Stomach (tissue), 9 donors: ENCODE data around the gene TSHZ1. TPM values are rescaled to one million over a fixed set of nuclear protein-coding genes. Genes with fewer than 3 reads are reported as not detected.
"Not testable (repeated sequence)": the region's sequence is repeated elsewhere in the genome, so short reads cannot be mapped to it uniquely, and the experiment has no call there.

ENCODE experiments used
- DNase-seq, 2 donors: peaks; one replicate each; pipeline versions ENCODE4 v3.0.0 to v3.0.0-alpha.2; 2013 to 2019
- H3K27ac ChIP-seq, 5 donors: fragments of 200-600 bp in 4 of 5; sonication (generic) in 4 of 5; one replicate each; pipeline ENCODE4 v1.5.1; 2013 to 2019; ENCODE audit warnings: mild to moderate bottlenecking in 1 of 5, moderate library complexity in 1 of 5
- H3K27me3 ChIP-seq, 3 donors: fragments of 200-600 bp; sonication (generic); one replicate each; pipeline ENCODE4 v1.5.1; 2017 to 2019; ENCODE audit warnings: mixed run types in 1 of 3
- H3K36me3 ChIP-seq, 4 donors: fragments of 200-600 bp; sonication (generic); 1 replicate in 3 of 4; 2 replicates in 1 of 4; pipeline ENCODE4 v1.5.1; 2016 to 2019
- H3K4me1 ChIP-seq, 4 donors: fragments of 200-600 bp; sonication (generic); one replicate each; pipeline ENCODE4 v1.5.1; 2016 to 2019
- H3K4me3 ChIP-seq, 4 donors: fragments of 200-600 bp; sonication (generic) in 3 of 4; one replicate each; pipeline ENCODE4 v1.5.1; 2016 to 2019; ENCODE audit warnings: mild to moderate bottlenecking in 1 of 4
- H3K9me3 ChIP-seq, 4 donors: fragments of 200-600 bp; sonication (generic); one replicate each; pipeline ENCODE4 v1.5.1; 2016 to 2019
- EP300 ChIP-seq: sonication (generic); formaldehyde crosslinking; IDR thresholded peaks from one replicate; pipeline ENCODE4 v1.6.1; 2017; ENCODE audit warnings: antibody characterized with exemption
- POLR2A ChIP-seq, 4 donors: fragments of 450-650 bp; IDR thresholded peaks; one replicate each; pipeline ENCODE4 v1.6.1; 2016; ENCODE audit warnings: antibody characterized with exemption in 4 of 4, control low read depth in 2 of 4, mild to moderate bottlenecking in 1 of 4, moderate library complexity in 1 of 4
- POLR2AphosphoS5 ChIP-seq, 3 donors: sonication (generic); formaldehyde crosslinking; IDR thresholded peaks; one replicate each; pipeline ENCODE4 v1.6.1; 2016; ENCODE audit warnings: antibody characterized with exemption in 3 of 3
- WGBS, 5 donors: extraction: QIAGEN DNeasy Blood & Tissue Kit in 3 of 5; methylation state at CpG; one replicate each; pipeline versions ENCODE4 v1.1.5 to v1.1.7; 2013 to 2018; 5-methylcytosine and 5-hydroxymethylcytosine counted together
- intact Hi-C: fragments of 100-400 bp; cut with DNase I; formaldehyde crosslinking; loops from one replicate; pipeline ENCODE4 v1.15.1; 2023; ENCODE audit warnings: low total_unique reads
- polyA plus RNA-seq, 3 donors: library from polyadenylated mRNA; stranded (reverse); fragments of 200-250 nt; gene quantifications; one replicate each; pipeline ENCODE4 v1.2.3, GENCODE V29; 2013
- total RNA-seq, 5 donors: library from RNA; depleted of rRNA; stranded (reverse); fragments of >200 nt; gene quantifications; one replicate each; pipeline versions ENCODE4 v1.1.0 to v1.2.3, GENCODE V29; 2014 to 2016
- TF ChIP-seq, protein P1 (sequence below), 7 experiments: fragments of 450-650 bp in 4 of 7; fragments of 200-600 bp in 3 of 7; sonication (generic) in 3 of 7; IDR thresholded peaks; one replicate each; pipeline ENCODE4 v1.5.1; 2016 to 2019; ENCODE audit warnings: antibody characterized with exemption in 7 of 7, control low read depth in 2 of 7, mild to moderate bottlenecking in 1 of 7
- donor health status: healthy with polysubstance abuse.
- donor health status: Bipolar disorder and iron deficiency.
- donor health status: healthy.

Gene TSHZ1
- total and polyA plus RNA-seq, 8 donors: 4.2 to 21.0 (median 8.2) TPM

DNA sequence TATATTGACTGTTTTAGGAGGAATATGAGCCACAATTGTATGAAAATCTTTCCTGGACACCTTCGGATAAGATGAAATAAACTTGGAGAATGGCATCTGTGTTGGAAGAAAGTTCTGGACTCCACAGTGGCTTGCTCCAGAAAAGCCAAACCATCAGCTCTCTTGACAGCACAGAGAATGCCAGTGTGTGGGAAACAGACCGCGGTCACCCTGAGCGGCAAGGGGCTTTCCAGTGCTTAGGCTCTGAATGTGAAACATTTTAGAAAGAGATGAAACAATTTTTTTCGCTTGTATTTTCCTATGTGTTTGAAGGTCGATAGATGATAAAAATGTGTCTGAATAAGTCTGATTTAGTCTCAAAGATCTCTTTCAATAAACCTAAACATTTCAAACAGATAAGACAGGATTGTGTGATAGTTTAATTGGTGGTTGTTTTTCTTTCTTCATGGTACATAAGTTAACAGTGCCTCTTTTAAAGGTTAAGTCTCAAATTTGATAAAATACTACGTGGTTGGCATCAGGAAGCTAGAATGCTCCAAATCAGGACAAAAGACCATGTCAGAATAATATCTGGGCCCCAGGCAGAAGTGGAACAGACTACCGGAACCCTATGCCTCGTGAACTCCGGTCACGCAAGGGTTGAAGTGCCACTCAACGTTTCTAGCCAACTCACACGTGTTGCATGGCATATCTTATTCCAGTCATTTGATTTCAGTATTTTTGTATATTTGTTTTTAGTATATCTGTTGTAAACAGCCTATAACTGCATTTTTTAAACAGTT is 30.6 kb upstream of the TSHZ1 start:
- H3K4me1 ChIP-seq: peaks cover 0 to 4% (median 0%) of the 10 kb centered on the region in 4 donors
- H3K4me3 ChIP-seq: no peak overlapping the region
- no peaks in the 10 kb centered on the region for H3K36me3 ChIP-seq
- no peaks in the 10 kb centered on the region for H3K9me3 ChIP-seq
- DNase-seq: no peak
- TF ChIP-seq EP300 (no peak), POLR2A (IDR thresholded peaks at IDR 0.05) (no peak), POLR2AphosphoS5 (IDR thresholded peaks at IDR 0.05) (no peak)
- TF ChIP-seq, protein P1, sequence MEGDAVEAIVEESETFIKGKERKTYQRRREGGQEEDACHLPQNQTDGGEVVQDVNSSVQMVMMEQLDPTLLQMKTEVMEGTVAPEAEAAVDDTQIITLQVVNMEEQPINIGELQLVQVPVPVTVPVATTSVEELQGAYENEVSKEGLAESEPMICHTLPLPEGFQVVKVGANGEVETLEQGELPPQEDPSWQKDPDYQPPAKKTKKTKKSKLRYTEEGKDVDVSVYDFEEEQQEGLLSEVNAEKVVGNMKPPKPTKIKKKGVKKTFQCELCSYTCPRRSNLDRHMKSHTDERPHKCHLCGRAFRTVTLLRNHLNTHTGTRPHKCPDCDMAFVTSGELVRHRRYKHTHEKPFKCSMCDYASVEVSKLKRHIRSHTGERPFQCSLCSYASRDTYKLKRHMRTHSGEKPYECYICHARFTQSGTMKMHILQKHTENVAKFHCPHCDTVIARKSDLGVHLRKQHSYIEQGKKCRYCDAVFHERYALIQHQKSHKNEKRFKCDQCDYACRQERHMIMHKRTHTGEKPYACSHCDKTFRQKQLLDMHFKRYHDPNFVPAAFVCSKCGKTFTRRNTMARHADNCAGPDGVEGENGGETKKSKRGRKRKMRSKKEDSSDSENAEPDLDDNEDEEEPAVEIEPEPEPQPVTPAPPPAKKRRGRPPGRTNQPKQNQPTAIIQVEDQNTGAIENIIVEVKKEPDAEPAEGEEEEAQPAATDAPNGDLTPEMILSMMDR (IDR thresholded peaks at IDR 0.05): no peak
- 83 to 88% (median 85%) methylated on average over 13 of the region's 13 CpGs for WGBS, 5 donors
- intact Hi-C loops: no loop called here
- H3K27ac ChIP-seq: no peak overlapping the region
- H3K27me3 ChIP-seq: no peaks in the 10 kb centered on the region

DNA sequence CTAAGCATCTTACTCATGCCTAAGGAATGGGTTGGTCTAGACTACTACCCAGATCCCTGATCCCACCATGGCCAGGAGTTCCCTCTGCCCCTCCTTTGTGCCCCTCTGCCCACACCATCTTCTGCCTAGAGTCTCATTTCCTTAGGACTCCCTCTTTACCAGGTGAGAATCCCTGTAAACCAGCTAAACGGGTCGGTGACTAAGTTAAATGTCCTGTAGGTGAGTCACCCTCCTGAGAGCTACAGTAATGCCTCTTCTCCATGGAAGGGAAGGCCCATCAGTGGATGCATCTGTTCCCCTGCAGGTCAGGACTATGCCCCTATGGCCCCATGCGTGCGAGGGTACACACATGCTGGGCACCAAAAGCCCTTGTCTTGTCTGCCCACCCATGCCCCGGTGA is 27.1 kb upstream of the TSHZ1 start:
- Histone ChIP-seq H3K4me3 (no peak overlapping the region), H3K9me3 (no peaks in the 10 kb centered on the region), H3K27me3 (no peaks in the 10 kb centered on the region), H3K4me1 (peaks cover 0 to 11% (median 0%) of the 10 kb centered on the region in 4 donors), H3K27ac (no peak overlapping the region), H3K36me3 (no peaks in the 10 kb centered on the region)
- intact Hi-C loops: no loop called here
- 66 to 86% (median 80%) methylated on average over 5 of the region's 5 CpGs for WGBS, 5 donors
- no peak for DNase-seq
- TF ChIP-seq POLR2A (IDR thresholded peaks at IDR 0.05) (no peak), EP300 (no peak), POLR2AphosphoS5 (IDR thresholded peaks at IDR 0.05) (no peak)
- TF ChIP-seq, protein P1 (IDR thresholded peaks at IDR 0.05): no peak

DNA sequence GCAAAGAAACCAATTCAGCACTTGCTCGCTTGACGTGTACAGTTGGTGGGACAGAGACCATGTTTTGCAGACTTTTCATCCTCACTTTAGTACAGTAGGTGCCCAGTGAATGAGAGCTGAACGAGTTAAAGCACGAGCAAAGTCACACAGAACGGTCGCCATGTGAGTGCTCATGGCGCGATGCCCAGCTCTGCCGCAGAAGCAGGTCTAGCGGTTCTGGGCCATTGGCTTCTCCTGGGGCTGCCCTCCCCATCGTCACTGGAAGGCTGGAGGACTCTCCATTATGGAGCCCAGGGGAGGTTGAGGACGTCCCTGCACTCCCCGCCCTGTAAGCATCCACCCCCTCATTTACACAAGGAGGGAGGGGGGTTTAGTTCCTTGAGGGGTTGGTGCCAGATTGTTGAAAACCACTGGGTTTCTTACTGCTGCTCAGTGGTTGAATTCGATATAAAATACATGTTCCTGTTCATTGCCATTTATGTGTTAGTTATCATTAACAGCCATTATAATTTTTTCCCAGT is 26.6 kb upstream of the TSHZ1 start:
- Histone ChIP-seq H3K4me3 (no peak overlapping the region), H3K36me3 (no peaks in the 10 kb centered on the region), H3K4me1 (peaks cover 0 to 11% (median 0%) of the 10 kb centered on the region in 4 donors), H3K27ac (no peak overlapping the region), H3K27me3 (no peaks in the 10 kb centered on the region), H3K9me3 (no peaks in the 10 kb centered on the region)
- 89 to 94% (median 93%) methylated on average over 14 of the region's 14 CpGs for WGBS, 5 donors
- no peak for TF ChIP-seq POLR2A (IDR thresholded peaks at IDR 0.05)
- TF ChIP-seq POLR2AphosphoS5 (IDR thresholded peaks at IDR 0.05): no peak
- TF ChIP-seq, protein P1 (IDR thresholded peaks at IDR 0.05): no peak
- no peak for TF ChIP-seq EP300
- intact Hi-C loops: no loop called here
- DNase-seq: no peak

DNA sequence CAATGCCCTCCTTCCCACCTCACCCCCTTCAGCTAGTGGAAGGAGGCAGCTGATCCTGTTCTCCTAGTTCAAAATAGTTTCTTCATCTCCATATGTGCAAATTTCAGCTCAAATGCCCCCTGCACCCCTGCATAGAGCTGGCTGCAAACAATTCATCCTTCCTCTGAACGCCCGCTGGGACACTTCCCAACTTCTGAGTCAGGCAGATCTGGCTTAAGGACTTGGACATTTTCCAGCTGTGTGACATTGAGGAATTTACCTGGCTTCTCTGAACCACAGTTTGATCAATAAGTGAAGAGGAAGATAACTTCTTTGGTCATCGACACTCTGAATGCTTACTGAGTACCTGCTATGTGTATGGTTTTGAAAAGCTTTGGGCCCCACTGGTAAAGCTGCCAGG is 25.1 kb upstream of the TSHZ1 start:
- intact Hi-C loops: no loop called here
- Histone ChIP-seq H3K27me3 (no peaks in the 10 kb centered on the region), H3K9me3 (no peaks in the 10 kb centered on the region), H3K36me3 (no peaks in the 10 kb centered on the region), H3K4me3 (no peak overlapping the region), H3K4me1 (peaks cover 0 to 11% (median 0%) of the 10 kb centered on the region in 4 donors), H3K27ac (no peak overlapping the region)
- DNase-seq: no peak
- TF ChIP-seq, protein P1 (IDR thresholded peaks at IDR 0.05): no peak
- TF ChIP-seq POLR2AphosphoS5 (IDR thresholded peaks at IDR 0.05): no peak
- no peak for TF ChIP-seq POLR2A (IDR thresholded peaks at IDR 0.05)
- no peak for TF ChIP-seq EP300
- 68 to 78% (median 70%) methylated on average over 3 of the region's 3 CpGs for WGBS, 5 donors

DNA sequence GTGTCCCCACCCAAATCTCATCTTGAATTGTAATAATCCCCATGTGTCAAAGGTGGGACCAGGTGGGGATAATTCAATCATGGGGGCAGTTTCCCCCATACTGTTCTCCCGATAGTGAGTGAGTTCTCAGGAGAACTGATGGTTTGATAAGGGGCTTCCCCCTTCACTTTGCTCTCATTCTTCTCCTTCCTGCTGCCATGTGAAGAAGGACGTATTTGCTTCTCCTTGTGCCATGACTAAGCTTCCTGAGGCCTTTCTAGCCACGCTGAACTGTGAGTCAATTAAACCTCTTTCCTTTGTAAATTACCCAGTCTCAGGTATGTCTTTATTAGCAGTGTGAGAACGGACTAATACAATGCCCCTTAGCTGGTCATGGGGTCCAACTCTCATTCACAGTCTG is 22.9 kb upstream of the TSHZ1 start:
- 78 to 94% (median 80%) methylated on average over 4 of the region's 4 CpGs for WGBS, 5 donors
- H3K27ac ChIP-seq, H3K9me3 ChIP-seq, H3K36me3 ChIP-seq, DNase-seq, intact Hi-C loops, H3K27me3 ChIP-seq, H3K4me3 ChIP-seq: not testable (repeated sequence)
- H3K4me1 ChIP-seq: peaks cover 0 to 14% (median 3%) of the 10 kb centered on the region in 4 donors
